Lower lobe of right lung (tissue), 2 donors: Measurements from ENCODE around the gene TAGLN3. TPM values are rescaled to one million over a fixed set of nuclear protein-coding genes. Genes with fewer than 3 reads are reported as not detected.
A peak's percentile ranks its signal among the peaks of the same experiment; 100 is the strongest.

Source experiments
- ATAC-seq, 2 donors: fragments of 200-7000 bp; cut with Tn5 transposase; one replicate each; pipeline ENCODE4 v1.9.1; 2020 to 2022; ENCODE audit warnings: mild to moderate bottlenecking in 2 of 2, moderate library complexity in 2 of 2
- DNase-seq: peaks from one replicate; pipeline ENCODE4 v3.0.0-alpha.2; 2020
- H3K27ac ChIP-seq: fragments of 200-600 bp; one replicate; pipeline ENCODE4 v1.8.0; 2022
- H3K27me3 ChIP-seq: fragments of 200-600 bp; one replicate; pipeline ENCODE4 v1.8.0; 2022; ENCODE audit warnings: low read depth
- H3K36me3 ChIP-seq: fragments of 200-600 bp; one replicate; pipeline ENCODE4 v1.8.0; 2022; ENCODE audit warnings: mild to moderate bottlenecking
- H3K4me1 ChIP-seq: fragments of 200-600 bp; one replicate; pipeline ENCODE4 v1.8.0; 2022
- H3K4me3 ChIP-seq: fragments of 200-600 bp; one replicate; pipeline ENCODE4 v1.8.0; 2022; ENCODE audit warnings: mild to moderate bottlenecking
- H3K9me3 ChIP-seq: fragments of 200-600 bp; one replicate; pipeline ENCODE4 v1.8.0; 2022
- intact Hi-C: fragments of 100-400 bp; cut with DNase I; formaldehyde crosslinking; loops from one replicate; pipeline ENCODE4 v1.11.0; 2022
- total RNA-seq: library from RNA; stranded (reverse); fragmentation: NEBNext Ultra II Directional; extraction: Animal tissue kit (Norgen Biotek cat#: 25700); gene quantifications from one replicate; pipeline ENCODE4 v1.2.1, GENCODE V29; 2021
- TF ChIP-seq, protein P1 (sequence below): fragments of 200-600 bp; IDR thresholded peaks from one replicate; pipeline ENCODE4 v1.8.0; 2022; ENCODE audit warnings: antibody characterized with exemption, mild to moderate bottlenecking
- donor health status: DM: no; HTN: yes; CAD: no; lungs with severe emphysema.

Gene TAGLN3
- total RNA-seq, 1 donor from 2014 or later, result 0.44 TPM

DNA sequence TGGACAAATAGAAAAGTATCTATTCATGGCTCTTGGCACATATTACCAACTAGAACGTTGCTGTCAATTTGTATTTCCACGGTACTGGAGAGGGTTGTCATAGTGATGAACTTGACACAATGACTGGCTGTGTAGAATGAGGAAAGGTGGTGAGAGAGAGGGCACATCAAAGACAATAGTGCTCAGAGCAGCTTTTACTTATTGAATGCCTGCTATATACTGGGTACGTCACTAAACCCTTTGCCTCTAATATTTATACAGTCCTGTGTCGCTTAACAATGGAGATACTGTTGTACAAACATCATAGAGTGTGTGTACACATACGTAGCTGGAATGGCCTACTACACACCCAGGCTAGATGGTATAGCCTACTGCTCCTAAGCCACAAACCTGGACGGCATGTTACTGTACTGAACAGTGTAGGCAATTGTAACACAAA lies 44.1 kb downstream of the TAGLN3 start:
- DNase-seq (no peak), ATAC-seq (peak; percentile 24 to 41)
- H3K4me3 ChIP-seq, result no peak overlapping the region
- no peaks in the 10 kb centered on the region for H3K36me3 ChIP-seq
- intact Hi-C loops, result no loop called here
- H3K27me3 ChIP-seq, result no peaks in the 10 kb centered on the region
- TF ChIP-seq, protein P1, sequence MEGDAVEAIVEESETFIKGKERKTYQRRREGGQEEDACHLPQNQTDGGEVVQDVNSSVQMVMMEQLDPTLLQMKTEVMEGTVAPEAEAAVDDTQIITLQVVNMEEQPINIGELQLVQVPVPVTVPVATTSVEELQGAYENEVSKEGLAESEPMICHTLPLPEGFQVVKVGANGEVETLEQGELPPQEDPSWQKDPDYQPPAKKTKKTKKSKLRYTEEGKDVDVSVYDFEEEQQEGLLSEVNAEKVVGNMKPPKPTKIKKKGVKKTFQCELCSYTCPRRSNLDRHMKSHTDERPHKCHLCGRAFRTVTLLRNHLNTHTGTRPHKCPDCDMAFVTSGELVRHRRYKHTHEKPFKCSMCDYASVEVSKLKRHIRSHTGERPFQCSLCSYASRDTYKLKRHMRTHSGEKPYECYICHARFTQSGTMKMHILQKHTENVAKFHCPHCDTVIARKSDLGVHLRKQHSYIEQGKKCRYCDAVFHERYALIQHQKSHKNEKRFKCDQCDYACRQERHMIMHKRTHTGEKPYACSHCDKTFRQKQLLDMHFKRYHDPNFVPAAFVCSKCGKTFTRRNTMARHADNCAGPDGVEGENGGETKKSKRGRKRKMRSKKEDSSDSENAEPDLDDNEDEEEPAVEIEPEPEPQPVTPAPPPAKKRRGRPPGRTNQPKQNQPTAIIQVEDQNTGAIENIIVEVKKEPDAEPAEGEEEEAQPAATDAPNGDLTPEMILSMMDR, result no peak
- no peaks in the 10 kb centered on the region for H3K9me3 ChIP-seq
- H3K27ac ChIP-seq, result no peak overlapping the region
- H3K4me1 ChIP-seq, result peaks cover 8% of the 10 kb centered on the region

DNA sequence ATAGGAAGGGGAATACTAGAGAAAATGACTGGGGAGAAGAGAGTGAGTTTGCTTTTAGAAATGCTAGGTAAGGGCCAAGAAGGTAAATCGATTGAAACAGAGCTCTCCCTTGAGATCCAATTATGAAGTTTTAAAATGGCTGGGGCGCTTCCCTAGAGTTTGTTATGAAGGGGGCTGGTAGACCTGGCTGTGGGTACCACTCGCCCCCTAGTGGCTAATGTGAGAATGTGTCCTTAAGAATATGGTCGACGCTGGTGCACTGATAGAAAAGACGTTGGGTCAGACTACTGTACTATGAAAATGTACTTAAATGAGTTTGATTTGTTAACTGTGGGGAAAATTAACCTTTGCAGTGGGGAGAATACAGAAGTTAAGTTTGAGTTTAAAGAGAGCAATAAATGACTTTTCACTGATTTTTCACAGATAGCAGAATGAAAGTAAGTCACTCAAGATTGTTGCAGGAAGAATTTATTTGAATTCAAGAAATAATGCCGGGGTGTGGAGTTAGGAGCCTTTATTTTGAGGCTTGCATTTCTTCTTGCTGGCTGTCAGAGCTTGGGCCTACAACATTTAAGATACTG lies 45.0 kb downstream of the TAGLN3 start:
- ATAC-seq (peak; percentile 93 to 94), DNase-seq (no peak)
- H3K4me3 ChIP-seq, result no peak overlapping the region
- TF ChIP-seq, protein P1, result peak; percentile 82
- no peaks in the 10 kb centered on the region for H3K27me3 ChIP-seq
- H3K4me1 ChIP-seq, result peaks cover 8% of the 10 kb centered on the region
- no peak overlapping the region for H3K27ac ChIP-seq
- intact Hi-C loops, result no loop called here
- H3K36me3 ChIP-seq, result no peaks in the 10 kb centered on the region
- H3K9me3 ChIP-seq, result no peaks in the 10 kb centered on the region

DNA sequence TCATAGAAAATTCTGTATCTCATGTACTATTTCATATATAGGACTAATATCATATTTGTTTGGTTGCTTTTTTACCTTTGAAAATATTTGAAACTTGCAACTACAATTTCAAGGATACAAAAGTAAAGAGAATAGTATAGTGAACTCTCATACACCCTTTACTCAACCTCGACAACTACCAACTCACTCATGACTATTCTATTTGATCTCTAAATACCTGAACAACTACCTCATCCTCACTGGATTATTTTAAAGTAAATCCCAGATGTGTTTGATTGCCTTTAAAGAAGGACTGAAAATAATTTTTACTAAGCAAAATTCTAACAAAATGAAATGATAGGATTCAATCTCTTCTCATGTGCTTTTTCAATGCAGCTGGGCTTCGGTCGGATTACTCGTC lies 47.9 kb downstream of the TAGLN3 start:
- no peak overlapping the region for H3K27ac ChIP-seq
- DNase-seq (no peak), ATAC-seq (no peak)
- TF ChIP-seq, protein P1, result no peak
- intact Hi-C loops, result no loop called here
- no peaks in the 10 kb centered on the region for H3K27me3 ChIP-seq
- H3K4me3 ChIP-seq, result no peak overlapping the region
- no peaks in the 10 kb centered on the region for H3K36me3 ChIP-seq
- no peaks in the 10 kb centered on the region for H3K9me3 ChIP-seq
- H3K4me1 ChIP-seq, result peaks cover 8% of the 10 kb centered on the region

DNA sequence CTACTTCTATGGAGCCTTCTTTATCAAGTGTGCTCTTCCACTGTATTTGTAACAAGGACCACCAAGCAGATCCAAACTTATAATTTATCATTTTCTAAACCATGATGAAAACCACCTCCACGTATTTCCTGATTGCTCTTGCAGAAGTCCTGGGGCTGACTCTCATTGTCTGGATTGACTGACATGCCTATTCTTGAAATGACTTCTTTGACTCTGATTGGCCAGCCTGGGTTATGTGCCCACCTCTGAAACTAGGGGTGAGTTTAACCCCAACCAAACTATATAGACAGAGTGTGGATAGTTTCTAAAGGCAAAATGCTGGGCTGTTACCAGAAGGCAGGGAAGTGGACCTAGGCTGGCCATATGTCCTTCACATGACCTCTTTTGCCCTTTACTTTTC lies 48.5 kb downstream of the TAGLN3 start:
- no peak for DNase-seq
- H3K27me3 ChIP-seq, result no peaks in the 10 kb centered on the region
- H3K27ac ChIP-seq, result no peak overlapping the region
- H3K36me3 ChIP-seq, result no peaks in the 10 kb centered on the region
- intact Hi-C loops, result no loop called here
- ATAC-seq, result no peak
- H3K9me3 ChIP-seq, result no peaks in the 10 kb centered on the region
- H3K4me3 ChIP-seq, result no peak overlapping the region
- peaks cover 8% of the 10 kb centered on the region for H3K4me1 ChIP-seq
- TF ChIP-seq, protein P1, result no peak

DNA sequence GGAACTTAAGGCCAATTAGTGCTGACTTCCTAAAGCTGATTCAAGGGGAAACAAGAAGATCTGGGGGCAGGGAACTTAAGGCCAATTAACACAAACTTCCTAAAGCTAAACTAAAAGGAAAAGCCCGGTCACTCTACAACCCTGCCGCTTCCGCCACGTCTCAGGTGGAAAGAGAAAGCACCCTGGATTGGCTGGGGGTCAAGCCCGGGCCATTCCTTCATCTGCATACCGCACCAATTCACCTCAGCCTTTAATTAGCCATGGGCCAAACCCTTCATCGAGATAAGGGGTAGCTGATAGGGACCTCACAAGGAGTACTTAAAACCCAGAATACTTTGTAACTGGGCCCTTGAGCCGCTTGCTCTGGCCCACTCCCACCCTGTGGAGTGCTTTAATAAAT lies 50.2 kb downstream of the TAGLN3 start:
- no peaks in the 10 kb centered on the region for H3K36me3 ChIP-seq
- H3K9me3 ChIP-seq, result no peaks in the 10 kb centered on the region
- H3K27ac ChIP-seq, result no peak overlapping the region
- peaks cover under 1% of the 10 kb centered on the region for H3K4me1 ChIP-seq
- intact Hi-C loops, result no loop called here
- ATAC-seq (peak; percentile 76 to 87), DNase-seq (peak; percentile 54)
- TF ChIP-seq, protein P1, result no peak
- H3K4me3 ChIP-seq, result no peak overlapping the region
- no peaks in the 10 kb centered on the region for H3K27me3 ChIP-seq
